Central memory CD4-positive, alpha-beta T cell (primary cell): ENCODE data around the gene CFAP44.
A peak's percentile ranks its signal among the peaks of the same experiment; 100 is the strongest.
"Not testable (repeated sequence)": the region's sequence is repeated elsewhere in the genome, so short reads cannot be mapped to it uniquely, and the experiment has no call there.

Experiments
- DNase-seq: peaks from one replicate; pipeline ENCODE4 v3.0.0; 2022
- total RNA-seq, 3 experiments: gene quantifications; one replicate each; lab custom pipeline; 2026; lab: John Stamatoyannopoulos, UW

The CFAP44 gene
- total RNA-seq, result 5.2 to 29.4 (median 21.8) reads per million in 3 experiments

- DNase-seq, result peak; percentile 42
Observed at GRCh38 chr3:113441051-113441770, at the start of gene CFAP44. TSS of gene CFAP44 (minus strand) at chr3:113441493. CDS start at chr3:113433664, 7,829 bp downstream.

- peak; percentile 44 for DNase-seq
Observed at GRCh38 chr3:113485161-113485609, 43.9 kb upstream of the CFAP44 start.

- DNase-seq, result no peak
Observed at GRCh38 chr3:113468539-113468938, 27.2 kb upstream of the CFAP44 start.

- DNase-seq, result no peak
Observed at GRCh38 chr3:113461488-113461887, 20.2 kb upstream of the CFAP44 start.

- not testable (repeated sequence) for DNase-seq
Observed at GRCh38 chr3:113458554-113458953, 17.3 kb upstream of the CFAP44 start.

- no peak for DNase-seq
Observed at GRCh38 chr3:113455446-113455845, 14.2 kb upstream of the CFAP44 start.

- DNase-seq, result no peak
Observed at GRCh38 chr3:113454630-113455029, 13.3 kb upstream of the CFAP44 start.

- no peak for DNase-seq
Observed at GRCh38 chr3:113454057-113454456, 12.8 kb upstream of the CFAP44 start.

- no peak for DNase-seq
Observed at GRCh38 chr3:113450911-113451310, 9.6 kb upstream of the CFAP44 start.

- DNase-seq, result no peak
Observed at GRCh38 chr3:113439606-113440005, 1.7 kb downstream of the CFAP44 start.

- no peak for DNase-seq
Observed at GRCh38 chr3:113438224-113438623, 3.1 kb downstream of the CFAP44 start.

- no peak for DNase-seq
Observed at GRCh38 chr3:113437411-113437810, 3.9 kb downstream of the CFAP44 start.

- no peak for DNase-seq
Observed at GRCh38 chr3:113436809-113437208, 4.5 kb downstream of the CFAP44 start.

- DNase-seq, result no peak
Observed at GRCh38 chr3:113431811-113432210, 9.5 kb downstream of the CFAP44 start.

GRCh38 chr3:113428581-113428980 is 12.7 kb downstream of the CFAP44 start:
- no peak for DNase-seq

- DNase-seq, result no peak
Observed at GRCh38 chr3:113423699-113424098, 17.6 kb downstream of the CFAP44 start.

- DNase-seq, result no peak
Observed at GRCh38 chr3:113421082-113421481, 20.2 kb downstream of the CFAP44 start.

GRCh38 chr3:113409676-113410075 is 31.6 kb downstream of the CFAP44 start:
- DNase-seq, result no peak

GRCh38 chr3:113405180-113405579 is 36.1 kb downstream of the CFAP44 start:
- no peak for DNase-seq

- DNase-seq, result no peak
Observed at GRCh38 chr3:113404637-113405036, 36.7 kb downstream of the CFAP44 start.
